Lower leg skin (tissue), 4 donors: Measurements from ENCODE around the gene TXNDC2. TPM values are rescaled to one million over a fixed set of nuclear protein-coding genes. Genes with fewer than 3 reads are reported as not detected.

Experiments used
- DNase-seq, 2 donors: peaks; one replicate each; pipeline ENCODE4 v3.0.0-alpha.2; 2019; ENCODE audit warnings: low spot score in 2 of 2
- H3K4me3 ChIP-seq: fragments of 200-600 bp; sonication (generic); 2 replicates; pipeline ENCODE4 v1.5.1; 2017; ENCODE audit warnings: mild to moderate bottlenecking, low read depth; ENCODE audit not compliant: poor library complexity, severe bottlenecking
- CTCF ChIP-seq, 3 donors: fragments of 450-650 bp; IDR thresholded peaks; one replicate each; pipeline ENCODE4 v1.5.1; 2016; ENCODE audit warnings: antibody characterized with exemption in 3 of 3, mild to moderate bottlenecking in 3 of 3, moderate library complexity in 2 of 3
- POLR2A ChIP-seq, 2 donors: fragments of 450-650 bp; IDR thresholded peaks; one replicate each; pipeline ENCODE4 v1.6.1; 2016 to 2017; ENCODE audit warnings: antibody characterized with exemption in 2 of 2, mild to moderate bottlenecking in 1 of 2, moderate library complexity in 1 of 2
- WGBS, 2 donors: methylation state at CpG; one replicate each; pipeline ENCODE4 v1.1.5; 2018; 5-methylcytosine and 5-hydroxymethylcytosine counted together
- intact Hi-C: fragments of 100-400 bp; cut with DNase I; formaldehyde crosslinking; loops from one replicate; pipeline ENCODE4 v1.15.0; 2023; ENCODE audit warnings: low total_unique reads
- total RNA-seq, 4 donors: library from RNA; depleted of rRNA; stranded (reverse); fragments of >200 nt; gene quantifications; one replicate each; pipeline ENCODE4 v1.1.0, GENCODE V29; 2016

Gene TXNDC2
- total RNA-seq, 4 donors from 2014 or later, result 0.06 TPM; not detected in 3

DNA sequence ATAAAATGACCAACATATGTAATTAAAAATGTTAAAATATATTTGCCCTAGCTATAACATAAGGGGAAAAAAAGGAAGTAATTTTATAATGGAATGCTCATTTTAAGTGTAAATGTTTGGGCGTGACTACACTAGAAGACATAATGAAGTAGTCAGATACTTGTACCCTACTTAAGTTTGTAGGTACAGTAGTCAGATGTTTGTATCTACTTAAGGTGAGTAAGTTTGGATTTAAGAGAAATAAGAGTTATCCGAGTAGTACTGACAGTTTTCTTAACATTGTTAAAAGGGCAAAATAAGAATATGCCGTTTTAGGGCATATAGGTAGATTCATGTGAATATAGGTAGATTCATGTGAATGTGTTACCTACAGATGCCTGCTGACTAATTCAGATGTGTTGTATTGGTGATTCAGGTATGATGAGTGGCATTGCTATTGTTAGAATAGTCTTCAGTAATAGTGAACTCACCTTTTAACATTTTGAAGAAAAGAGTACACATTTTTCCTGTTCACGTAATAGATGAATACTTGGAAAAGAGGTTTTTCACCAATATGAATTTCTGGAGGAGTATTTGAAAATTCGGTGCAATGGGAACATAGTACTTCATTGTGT lies 43.0 kb downstream of the TXNDC2 start:
- H3K4me3 ChIP-seq, result no peak overlapping the region
- no peak for TF ChIP-seq POLR2A (IDR thresholded peaks at IDR 0.05)
- TF ChIP-seq CTCF (IDR thresholded peaks at IDR 0.05), result no peak
- 85 to 86% methylated on average over 5 of the region's 5 CpGs for WGBS, 2 donors
- intact Hi-C loops, result no loop called here
- no peak for DNase-seq

- WGBS, 2 donors, result 74 to 83% methylated on average over 3 of the region's 3 CpGs
- no peak overlapping the region for H3K4me3 ChIP-seq
- intact Hi-C loops, result no loop called here
- no peak for DNase-seq
- no peak for TF ChIP-seq POLR2A (IDR thresholded peaks at IDR 0.05)
Observed at GRCh38 chr18:9930299-9930884, 44.6 kb downstream of the TXNDC2 start.

DNA sequence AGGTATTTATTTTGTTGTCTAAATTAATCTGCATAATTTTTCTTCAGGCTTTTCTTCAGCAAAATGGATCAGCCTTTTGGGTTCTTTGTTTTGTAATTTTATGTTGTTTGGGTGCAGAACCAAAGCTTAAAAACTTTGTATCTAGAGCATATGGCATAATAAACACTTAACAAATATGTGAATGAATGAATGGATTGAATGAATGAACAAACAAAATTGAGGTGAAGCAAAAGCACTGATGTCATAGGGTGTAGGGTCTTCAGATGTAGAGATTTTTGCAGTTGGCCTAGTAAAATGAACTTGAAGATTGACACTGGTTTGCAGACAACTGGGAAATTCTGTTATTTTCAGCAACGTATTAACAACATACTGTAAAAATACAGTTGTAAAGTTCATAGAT lies 45.4 kb downstream of the TXNDC2 start:
- intact Hi-C loops, result no loop called here
- no peak overlapping the region for H3K4me3 ChIP-seq
- no peak for DNase-seq
- 38 to 74% methylated on average over 1 of the region's 1 CpG for WGBS, 2 donors
- TF ChIP-seq CTCF (IDR thresholded peaks at IDR 0.05) (no peak), POLR2A (IDR thresholded peaks at IDR 0.05) (no peak)

GRCh38 chr18:9931678-9932077 lies 45.9 kb downstream of the TXNDC2 start:
- H3K4me3 ChIP-seq, result no peak overlapping the region
- no peak for DNase-seq
- 68 to 72% methylated on average over 5 of the region's 5 CpGs for WGBS, 2 donors
- no peak for TF ChIP-seq POLR2A (IDR thresholded peaks at IDR 0.05)
- TF ChIP-seq CTCF (IDR thresholded peaks at IDR 0.05), result no peak
- intact Hi-C loops, result no loop called here

DNA sequence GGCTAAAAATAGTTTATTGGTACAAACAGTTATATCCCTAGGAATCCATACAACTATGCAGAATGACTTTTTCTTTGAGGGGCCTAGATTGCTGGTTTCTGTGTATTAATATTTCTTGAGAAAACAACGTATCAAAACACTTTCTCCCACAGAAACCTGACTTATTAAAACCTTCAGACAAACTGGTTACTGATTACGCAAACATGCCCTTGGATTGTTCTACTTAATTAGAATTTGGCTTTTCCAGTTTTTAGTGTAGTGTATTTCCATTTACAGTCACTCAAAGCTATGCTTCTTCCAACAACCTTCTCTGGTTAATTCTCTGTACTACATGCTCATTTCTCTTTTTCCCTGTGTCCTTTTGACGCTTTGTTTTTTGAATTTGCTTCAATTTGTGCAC lies 48.1 kb downstream of the TXNDC2 start:
- intact Hi-C loops, result no loop called here
- no peak for DNase-seq
- 79% methylated on average over 3 of the region's 3 CpGs for WGBS, 2 donors
- TF ChIP-seq POLR2A (IDR thresholded peaks at IDR 0.05) (no peak), CTCF (IDR thresholded peaks at IDR 0.05) (no peak)
- H3K4me3 ChIP-seq, result no peak overlapping the region

DNA sequence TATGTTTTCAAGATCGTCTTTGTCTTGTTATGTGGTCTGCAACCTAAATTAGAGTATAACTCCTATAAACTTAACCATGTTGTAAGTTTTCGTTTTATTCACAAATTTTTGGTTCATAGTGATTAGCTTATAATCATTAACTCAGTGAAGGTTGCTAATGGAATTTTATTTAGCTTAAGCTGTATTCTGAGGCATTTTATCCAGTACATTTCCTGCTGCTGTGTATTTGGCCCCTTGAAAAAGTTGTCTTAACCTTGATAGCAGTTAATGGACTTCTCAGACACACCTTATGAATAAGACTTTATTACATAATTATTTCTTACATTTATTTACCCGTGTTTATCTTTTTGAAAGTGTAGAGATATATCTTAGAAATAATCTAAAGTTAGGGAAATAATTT lies 48.5 kb downstream of the TXNDC2 start:
- intact Hi-C loops, result no loop called here
- WGBS, 2 donors, result 85 to 89% methylated on average over 3 of the region's 3 CpGs
- H3K4me3 ChIP-seq, result no peak overlapping the region
- no peak for DNase-seq
- TF ChIP-seq CTCF (IDR thresholded peaks at IDR 0.05) (no peak), POLR2A (IDR thresholded peaks at IDR 0.05) (no peak)

Other genes starting within 250 kb of the TXNDC2 start
- gene RAB31, start 177.7 kb upstream of the TXNDC2 start, total RNA-seq, result 10 to 100 TPM; 12.2 to 22.0 (median 15.6) TPM
- 100 to 1,000 TPM; 188 to 221 (median 209) TPM for gene VAPA, start 28.0 kb downstream of the TXNDC2 start, total RNA-seq